Chondrocyte (in vitro differentiated cells): ENCODE measurements around the gene EML6. TPM values are rescaled to one million over a fixed set of nuclear protein-coding genes. Genes with fewer than 3 reads are reported as not detected.
"Not testable (repeated sequence)": the region's sequence is repeated elsewhere in the genome, so short reads cannot be mapped to it uniquely, and the experiment has no call there.

Source experiments
- DNase-seq: peaks from one replicate; pipeline ENCODE4 v3.0.0; 2021; ENCODE audit warnings: mixed read lengths, low spot score
- H3K27ac Mint-ChIP-seq: one replicate; pipeline ENCODE4 v1.8.0; 2021; ENCODE audit warnings: mild to moderate bottlenecking, moderate library complexity, mixed read lengths; ENCODE audit not compliant: unreplicated experiment
- H3K27me3 Mint-ChIP-seq: 2 replicates; pipeline ENCODE4 v1.8.0; 2021; ENCODE audit warnings: low read depth, mixed read lengths
- H3K36me3 Mint-ChIP-seq: 2 replicates; pipeline ENCODE4 v1.8.0; 2021; ENCODE audit warnings: low read depth, mixed read lengths
- H3K4me1 Mint-ChIP-seq: 2 replicates; pipeline ENCODE4 v1.8.0; 2021; ENCODE audit warnings: low read depth, mild to moderate bottlenecking, mixed read lengths
- H3K4me3 Mint-ChIP-seq: one replicate; pipeline ENCODE4 v1.8.0; 2021; ENCODE audit warnings: mild to moderate bottlenecking, moderate library complexity, mixed read lengths; ENCODE audit not compliant: unreplicated experiment
- H3K9me3 Mint-ChIP-seq: 2 replicates; pipeline ENCODE4 v1.8.0; 2021; ENCODE audit warnings: low read depth, mixed read lengths
- CTCF ChIP-seq: fragments of 200-600 bp; sonication (generic); IDR thresholded peaks from 2 replicates; pipeline ENCODE4 v1.5.0; 2021; ENCODE audit warnings: antibody characterized with exemption, mild to moderate bottlenecking, moderate library complexity
- total RNA-seq: library from RNA; stranded (reverse); gene quantifications from 3 replicates; pipeline ENCODE4 v1.2.1, GENCODE V29; 2021

EML6 gene
- total RNA-seq, 1 donor from 2014 or later = 1.1 TPM

- no peak for DNase-seq
- Mint-ChIP-seq H3K36me3 (no peaks in the 10 kb centered on the region), H3K4me3 (no peak overlapping the region), H3K9me3 (no peaks in the 10 kb centered on the region), H3K27me3 (no peaks in the 10 kb centered on the region), H3K4me1 (no peaks in the 10 kb centered on the region), H3K27ac (no peak overlapping the region)
- no peak for TF ChIP-seq CTCF
Measured at GRCh38 chr2:54839461-54840255, 116.2 kb downstream of the EML6 start.

GRCh38 chr2:54840559-54841468, 117.4 kb downstream of the EML6 start:
- no peak for DNase-seq
- Mint-ChIP-seq H3K4me3 (no peak overlapping the region), H3K27me3 (no peaks in the 10 kb centered on the region), H3K27ac (no peak overlapping the region), H3K9me3 (no peaks in the 10 kb centered on the region), H3K36me3 (no peaks in the 10 kb centered on the region), H3K4me1 (no peaks in the 10 kb centered on the region)
- TF ChIP-seq CTCF = no peak

- not testable (repeated sequence) for H3K36me3 Mint-ChIP-seq, H3K4me3 Mint-ChIP-seq, H3K4me1 Mint-ChIP-seq, H3K27me3 Mint-ChIP-seq, H3K27ac Mint-ChIP-seq, DNase-seq, H3K9me3 Mint-ChIP-seq
Measured at GRCh38 chr2:54841500-54841899, 118.0 kb downstream of the EML6 start.

- no peak overlapping the region for H3K4me3 Mint-ChIP-seq
- H3K27ac Mint-ChIP-seq = no peak overlapping the region
- no peak for TF ChIP-seq CTCF
Measured at GRCh38 chr2:54845094-54845493, 121.6 kb downstream of the EML6 start.

GRCh38 chr2:54845514-54845913, 122.1 kb downstream of the EML6 start:
- Mint-ChIP-seq H3K4me3 (no peak overlapping the region), H3K36me3 (no peaks in the 10 kb centered on the region), H3K27ac (no peak overlapping the region), H3K4me1 (no peaks in the 10 kb centered on the region), H3K27me3 (no peaks in the 10 kb centered on the region), H3K9me3 (no peaks in the 10 kb centered on the region)
- no peak for DNase-seq
- TF ChIP-seq CTCF = no peak

More at GRCh38 chr2:54845094-54845493, 121.6 kb downstream of the EML6 start:
- Mint-ChIP-seq H3K27me3 (no peaks in the 10 kb centered on the region), H3K4me1 (no peaks in the 10 kb centered on the region), H3K9me3 (no peaks in the 10 kb centered on the region), H3K36me3 (no peaks in the 10 kb centered on the region)
- no peak for DNase-seq
